IMR-90 (cell line): Measurements from ENCODE around the gene OR51G1. TPM values are rescaled to one million over a fixed set of nuclear protein-coding genes. Genes with fewer than 3 reads are reported as not detected.

ENCODE experiments used
- ATAC-seq: fragments of 200-7000 bp; cut with Tn5 transposase; 2 replicates; pipeline ENCODE4 v1.9.1; 2020; ENCODE audit warnings: low read depth, mild to moderate bottlenecking, moderate library complexity
- BruUV-seq: library from RNA; stranded (reverse); fragments of 400-500 nt; replicated peaks from 2 replicates; lab custom pipeline; 2021; lab: Mats Ljungman, UMichigan
- CTCF ChIA-PET: fragments of 300-600 bp; formaldehyde crosslinking; extraction: SDS; loops from one replicate; lab custom pipeline; 2021; ENCODE audit warnings: antibody characterized with exemption; lab: Yijun Ruan, JAX
- POLR2A ChIA-PET: fragments of 300-600 bp; sonication (Branson Sonifier 250); formaldehyde crosslinking; loops from one replicate; lab custom pipeline; 2022; ENCODE audit warnings: antibody characterized with exemption; ENCODE audit not compliant: unreplicated experiment; lab: Charles Lee
- DNase-seq: peaks from one replicate; pipeline ENCODE4 v3.0.0; 2013
- H2AFZ ChIP-seq: replicated peaks from 2 replicates; pipeline ENCODE3; 2013; ENCODE audit warnings: low read length, mild to moderate bottlenecking; ENCODE audit not compliant: poor library complexity
- H2AK5ac ChIP-seq: 2 replicates; pipeline ENCODE4 v1.6.1; 2013; ENCODE audit warnings: low read depth, low read length, inconsistent platforms
- H2AK9ac ChIP-seq: replicated peaks from 2 replicates; pipeline ENCODE3; 2013; ENCODE audit warnings: mild to moderate bottlenecking, low read depth, low read length, moderate library complexity; ENCODE audit not compliant: poor library complexity
- H2BK120ac ChIP-seq: 2 replicates; pipeline ENCODE4 v1.6.1; 2013; ENCODE audit warnings: low read depth, low read length, inconsistent platforms
- H2BK15ac ChIP-seq: 3 replicates; pipeline ENCODE4 v1.6.1; 2013; ENCODE audit warnings: low read depth, low read length, inconsistent platforms
- H2BK20ac ChIP-seq: 2 replicates; pipeline ENCODE4 v1.6.1; 2013; ENCODE audit warnings: low read depth, mild to moderate bottlenecking, inconsistent platforms, low read length, moderate library complexity
- H2BK5ac ChIP-seq: 2 replicates; pipeline ENCODE4 v1.6.1; 2013; ENCODE audit warnings: mild to moderate bottlenecking, low read depth, low read length, inconsistent platforms; ENCODE audit not compliant: poor library complexity, severe bottlenecking
- H3K14ac ChIP-seq: replicated peaks from 2 replicates; pipeline ENCODE4 v1.6.1; 2013; ENCODE audit warnings: low read depth, low read length, inconsistent platforms
- H3K18ac ChIP-seq: 2 replicates; pipeline ENCODE4 v1.6.1; 2013; ENCODE audit warnings: low read depth, low read length, control low read depth
- H3K23ac ChIP-seq: 2 replicates; pipeline ENCODE4 v1.6.1; 2013; ENCODE audit warnings: low read depth, low read length, inconsistent platforms
- H3K27ac ChIP-seq: 2 replicates; pipeline ENCODE4 v1.5.1; 2013; ENCODE audit warnings: mild to moderate bottlenecking, control low read depth, low read length; ENCODE audit not compliant: insufficient read depth
- H3K27me3 ChIP-seq: 2 replicates; pipeline ENCODE4 v1.6.1; 2013; ENCODE audit warnings: low read length; ENCODE audit not compliant: control insufficient read depth, insufficient read depth
- H3K36me3 ChIP-seq: 2 replicates; pipeline ENCODE4 v1.6.1; 2013; ENCODE audit warnings: low read length, mixed read lengths; ENCODE audit not compliant: control insufficient read depth, insufficient read depth
- H3K4ac ChIP-seq: 2 replicates; pipeline ENCODE4 v1.6.1; 2013; ENCODE audit warnings: low read depth, low read length, inconsistent platforms
- H3K4me1 ChIP-seq: 2 replicates; pipeline ENCODE4 v1.6.1; 2013; ENCODE audit warnings: low read length, mixed read lengths; ENCODE audit not compliant: control insufficient read depth, insufficient read depth
- H3K4me2 ChIP-seq: 2 replicates; pipeline ENCODE4 v1.6.1; 2013; ENCODE audit warnings: low read depth, mild to moderate bottlenecking, control low read depth, low read length, moderate library complexity
- H3K4me3 ChIP-seq: 2 replicates; pipeline ENCODE4 v1.5.1; 2013; ENCODE audit warnings: low read depth, mild to moderate bottlenecking, control low read depth, low read length, moderate library complexity; ENCODE audit not compliant: insufficient read depth
- H3K56ac ChIP-seq: 2 replicates; pipeline ENCODE4 v1.6.1; 2013; ENCODE audit warnings: low read length, inconsistent platforms; ENCODE audit not compliant: insufficient read depth; ENCODE audit errors: extremely low read depth
- H3K79me1 ChIP-seq, 2 experiments: 2 replicates each; pipeline ENCODE4 v1.6.1; 2013; ENCODE audit warnings: low read length in 2 of 2, inconsistent platforms in 1 of 2, low read depth in 1 of 2
- H3K9ac ChIP-seq: 2 replicates; pipeline ENCODE4 v1.6.1; 2013; ENCODE audit warnings: low read depth, low read length, control low read depth
- H3K9me1 ChIP-seq: 2 replicates; pipeline ENCODE4 v1.6.1; 2013; ENCODE audit warnings: low read length, inconsistent platforms; ENCODE audit not compliant: insufficient read depth
- H3K9me3 ChIP-seq: 2 replicates; pipeline ENCODE4 v1.6.1; 2013; ENCODE audit warnings: low read length; ENCODE audit not compliant: control insufficient read depth, insufficient read depth
- H4K20me1 ChIP-seq: 2 replicates; pipeline ENCODE4 v1.6.1; 2013; ENCODE audit warnings: low read length, inconsistent platforms; ENCODE audit not compliant: insufficient read depth
- H4K5ac ChIP-seq: 2 replicates; pipeline ENCODE4 v1.6.1; 2013; ENCODE audit warnings: mild to moderate bottlenecking, low read depth, low read length, control low read depth
- H4K8ac ChIP-seq, 2 experiments: 2 replicates each; pipeline ENCODE4 v1.6.1; 2013; ENCODE audit warnings: low read depth in 2 of 2, low read length in 2 of 2, control low read depth in 1 of 2, inconsistent platforms in 1 of 2
- H4K91ac ChIP-seq: 2 replicates; pipeline ENCODE4 v1.6.1; 2013; ENCODE audit warnings: low read depth, low read length, inconsistent platforms; ENCODE audit not compliant: insufficient read depth
- NFE2L2 ChIP-seq: fragments of 150-350 bp; IDR thresholded peaks from 2 replicates; pipeline ENCODE4 v1.6.1; 2016; ENCODE audit warnings: low read depth, mild to moderate bottlenecking, low read length
- WGBS, 2 experiments: methylation state at CpG; one replicate each; pipeline versions ENCODE4 v1.1.5 to v1.1.7; 2013; ENCODE audit warnings: missing lambda C conversion rate in 2 of 2; ENCODE audit not compliant: insufficient read length in 1 of 2; ENCODE audit errors: extremely low coverage in 2 of 2; 5-methylcytosine and 5-hydroxymethylcytosine counted together
- dilution Hi-C: fragments of 300-500 bp; cut with HindIII; formaldehyde crosslinking; loops from one replicate; pipeline ENCODE4 v1.14.3; 2018; ENCODE audit warnings: low sequenced_read_pairs; ENCODE audit not compliant: unreplicated experiment
- in situ Hi-C: fragments of 300-500 bp; cut with MboI; formaldehyde crosslinking; loops from 3 replicates; pipeline ENCODE4 v1.14.3; 2019; ENCODE audit warnings: low sequenced_read_pairs, inconsistent platforms, mixed read lengths
- intact Hi-C: fragments of 100-400 bp; cut with micrococcal nuclease; formaldehyde crosslinking; loops from 2 replicates; pipeline ENCODE4 v1.10.0; 2022
- polyA plus RNA-seq, 3 experiments: library from polyadenylated mRNA; depleted of rRNA; stranded (reverse); fragments of >200 nt; gene quantifications; 2 replicates each; pipeline ENCODE4 v1.2.3, GENCODE V29; 2012; ENCODE audit warnings: low replicate concordance in 1 of 3
- total RNA-seq: library from RNA; depleted of rRNA; stranded (reverse); fragments of >200 nt; gene quantifications from 2 replicates; pipeline ENCODE4 v1.2.3, GENCODE V29; 2012
- TF ChIP-seq, protein P1 (sequence below): fragments of 150-350 bp; IDR thresholded peaks from 2 replicates; pipeline ENCODE4 v1.6.1; 2016; ENCODE audit warnings: low read depth, mild to moderate bottlenecking, low read length, moderate library complexity, borderline replicate concordance

Gene OR51G1
- total and polyA plus RNA-seq, 2 of the 4 experiments (the other 2 are of a cell fraction), result not detected

DNA sequence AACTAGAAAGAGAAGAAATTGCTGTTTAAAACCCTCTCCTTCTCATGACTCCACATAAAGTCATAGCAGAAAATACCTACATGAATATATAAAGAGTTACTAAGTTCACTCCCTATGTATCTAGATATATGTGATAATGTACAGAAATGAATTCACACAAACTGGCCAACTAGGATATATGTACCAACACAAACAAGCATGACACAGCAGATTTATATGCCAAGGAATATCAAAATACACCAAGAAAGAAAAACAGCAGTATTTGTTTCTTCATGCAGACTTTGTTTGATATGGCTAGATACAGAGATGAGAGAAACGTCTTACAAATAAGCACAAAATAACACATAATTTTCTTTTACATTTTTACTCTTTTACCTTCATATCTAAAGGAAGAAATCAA is 1.8 kb downstream of the OR51G1 start:
- Histone ChIP-seq H4K5ac (no peak overlapping the region), H2BK20ac (no peak overlapping the region), H3K27ac (no peak overlapping the region), H3K9me3 (no peaks in the 10 kb centered on the region), H2AK5ac (no peak overlapping the region), H2BK120ac (no peak overlapping the region), H2BK5ac (no peak overlapping the region), H2BK15ac (no peak overlapping the region), H3K56ac (no peak overlapping the region), H4K91ac (no peak overlapping the region), H3K4me3 (no peak overlapping the region), H3K9ac (no peak overlapping the region), H3K4ac (no peak overlapping the region), H3K14ac (no peak overlapping the region), H4K20me1 (no peaks in the 10 kb centered on the region), H3K9me1 (no peaks in the 10 kb centered on the region), H3K4me1 (no peaks in the 10 kb centered on the region; the same call in 1 of the 2 replicates), H3K27me3 (peaks cover 2% of the 10 kb centered on the region; the same call in 1 of the 2 replicates), H2AK9ac (no peak overlapping the region), H3K18ac (no peak overlapping the region), H3K23ac (no peak overlapping the region), H4K8ac (no peak overlapping the region), H3K36me3 (no peaks in the 10 kb centered on the region), H3K79me1 (no peaks in the 10 kb centered on the region), H3K4me2 (no peak overlapping the region), H2AFZ (no peak overlapping the region)
- in situ Hi-C loops, result no loop called here
- TF ChIP-seq NFE2L2, result peak; percentile 74
- TF ChIP-seq, protein P1, sequence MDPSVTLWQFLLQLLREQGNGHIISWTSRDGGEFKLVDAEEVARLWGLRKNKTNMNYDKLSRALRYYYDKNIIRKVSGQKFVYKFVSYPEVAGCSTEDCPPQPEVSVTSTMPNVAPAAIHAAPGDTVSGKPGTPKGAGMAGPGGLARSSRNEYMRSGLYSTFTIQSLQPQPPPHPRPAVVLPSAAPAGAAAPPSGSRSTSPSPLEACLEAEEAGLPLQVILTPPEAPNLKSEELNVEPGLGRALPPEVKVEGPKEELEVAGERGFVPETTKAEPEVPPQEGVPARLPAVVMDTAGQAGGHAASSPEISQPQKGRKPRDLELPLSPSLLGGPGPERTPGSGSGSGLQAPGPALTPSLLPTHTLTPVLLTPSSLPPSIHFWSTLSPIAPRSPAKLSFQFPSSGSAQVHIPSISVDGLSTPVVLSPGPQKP, result no peak
- no TSS peak for BruUV-seq
- intact Hi-C loops, result no loop called here
- dilution Hi-C loops, result no loop called here
- DNase-seq (no peak), ATAC-seq (no peak)
- no CpG with 5 or more reads among the region's 1 CpG for WGBS, 2 experiments
- CTCF ChIA-PET, result no interaction called here
- POLR2A ChIA-PET, result no interaction called here
